Measurements from ENCODE around the gene ADAMTS6. TPM values are rescaled to one million over a fixed set of nuclear protein-coding genes. Genes with fewer than 3 reads are reported as not detected.
"Not testable (repeated sequence)": the region's sequence is repeated elsewhere in the genome, so short reads cannot be mapped to it uniquely, and the experiment has no call there.

Gene ADAMTS6
- total RNA-seq, result 10 to 100 TPM; 20.3 to 22.0 TPM
- 1 to 10 TPM; 5.3 to 6.9 TPM for polyA plus RNA-seq (ENCODE audit: insufficient read length in 2 of 2)
- long read RNA-seq, donor 1, result 0 reads
- long read RNA-seq, donor 2, result 0 reads
- long read RNA-seq, donor 3, result 0 reads
- long read RNA-seq, donor 4, partial matches to known transcripts, result 0 of 1 reads
- long read RNA-seq, donor 4, other reads (novel, unspliced or antisense), result 0 of 1 reads

GRCh38 chr5:65481635-65482295, at the start of gene ADAMTS6:
Gene ADAMTS6, minus strand, starts transcription at chr5:65481920. Its CDS starts 8,247 bp downstream, at chr5:65473673.
- peak within 1 kb of the TSS; percentile 96 for H3K27ac ChIP-seq (ENCODE audit: low read depth, low read length)
- 0% methylated on average over 3 of the region's 12 CpGs for WGBS (ENCODE audit: insufficient coverage)
- H3K9me3 ChIP-seq (ENCODE audit: control insufficient read depth, insufficient read depth, low read length), result no peaks in the 10 kb centered on the region
- H3K36me3 ChIP-seq (ENCODE audit: control insufficient read depth, insufficient read depth, low read length), result no peaks in the 10 kb centered on the region
- peak within 1 kb of the TSS; percentile 64 for H3K4me3 ChIP-seq (ENCODE audit: low read depth, low read length)
- H3K4me1 ChIP-seq (ENCODE audit: control insufficient read depth, insufficient read depth, low read length), result peaks cover 6% of the 10 kb centered on the region
- no peaks in the 10 kb centered on the region for H3K27me3 ChIP-seq (ENCODE audit: control insufficient read depth, insufficient read depth, low read length)
- DNase-seq (ENCODE audit: low read depth in 4 of 6, low spot score in 6 of 6), result peak; percentile 81 to 96 (median 87)

- no peaks in the 10 kb centered on the region for H3K27me3 ChIP-seq (ENCODE audit: control insufficient read depth, insufficient read depth, low read length)
- H3K4me1 ChIP-seq (ENCODE audit: control insufficient read depth, insufficient read depth, low read length), result no peaks in the 10 kb centered on the region
- H3K27ac ChIP-seq (ENCODE audit: low read depth, low read length), result no peak overlapping the region
- no peak for DNase-seq (ENCODE audit: low read depth in 4 of 6, low spot score in 6 of 6)
- no CpG with 5 or more reads among the region's 1 CpG for WGBS (ENCODE audit: insufficient coverage)
- no peaks in the 10 kb centered on the region for H3K36me3 ChIP-seq (ENCODE audit: control insufficient read depth, insufficient read depth, low read length)
- no peaks in the 10 kb centered on the region for H3K9me3 ChIP-seq (ENCODE audit: control insufficient read depth, insufficient read depth, low read length)
- H3K4me3 ChIP-seq (ENCODE audit: low read depth, low read length), result no peak overlapping the region
These were observed 49.2 kb upstream of the ADAMTS6 start for GRCh38 chr5:65530904-65531303.

GRCh38 chr5:65525726-65526125, 44.0 kb upstream of the ADAMTS6 start:
- Histone ChIP-seq H3K9me3 (ENCODE audit: control insufficient read depth, insufficient read depth, low read length) (no peaks in the 10 kb centered on the region), H3K27ac (ENCODE audit: low read depth, low read length) (no peak overlapping the region), H3K36me3 (ENCODE audit: control insufficient read depth, insufficient read depth, low read length) (no peaks in the 10 kb centered on the region), H3K27me3 (ENCODE audit: control insufficient read depth, insufficient read depth, low read length) (no peaks in the 10 kb centered on the region), H3K4me1 (ENCODE audit: control insufficient read depth, insufficient read depth, low read length) (no peaks in the 10 kb centered on the region), H3K4me3 (ENCODE audit: low read depth, low read length) (no peak overlapping the region)
- 67% methylated on average over 1 of the region's 3 CpGs for WGBS (ENCODE audit: insufficient coverage)
- no peak for DNase-seq (ENCODE audit: low read depth in 4 of 6, low spot score in 6 of 6)

GRCh38 chr5:65512170-65512937, 30.6 kb upstream of the ADAMTS6 start:
- H3K4me3 ChIP-seq (ENCODE audit: low read depth, low read length), result no peak overlapping the region
- H3K4me1 ChIP-seq (ENCODE audit: control insufficient read depth, insufficient read depth, low read length), result no peaks in the 10 kb centered on the region
- H3K9me3 ChIP-seq (ENCODE audit: control insufficient read depth, insufficient read depth, low read length), result no peaks in the 10 kb centered on the region
- DNase-seq (ENCODE audit: low read depth in 4 of 6, low spot score in 6 of 6), result no peak
- WGBS (ENCODE audit: insufficient coverage), result no CpG with 5 or more reads among the region's 6 CpGs
- H3K36me3 ChIP-seq (ENCODE audit: control insufficient read depth, insufficient read depth, low read length), result no peaks in the 10 kb centered on the region
- no peak overlapping the region for H3K27ac ChIP-seq (ENCODE audit: low read depth, low read length)
- H3K27me3 ChIP-seq (ENCODE audit: control insufficient read depth, insufficient read depth, low read length), result no peaks in the 10 kb centered on the region

GRCh38 chr5:65508978-65509377, 27.3 kb upstream of the ADAMTS6 start:
- H3K4me1 ChIP-seq (ENCODE audit: control insufficient read depth, insufficient read depth, low read length), result no peaks in the 10 kb centered on the region
- DNase-seq (ENCODE audit: low read depth in 4 of 6, low spot score in 6 of 6), result no peak
- no peaks in the 10 kb centered on the region for H3K27me3 ChIP-seq (ENCODE audit: control insufficient read depth, insufficient read depth, low read length)
- no peak overlapping the region for H3K27ac ChIP-seq (ENCODE audit: low read depth, low read length)
- no peaks in the 10 kb centered on the region for H3K36me3 ChIP-seq (ENCODE audit: control insufficient read depth, insufficient read depth, low read length)
- no peak overlapping the region for H3K4me3 ChIP-seq (ENCODE audit: low read depth, low read length)
- no CpG with 5 or more reads among the region's 2 CpGs for WGBS (ENCODE audit: insufficient coverage)
- H3K9me3 ChIP-seq (ENCODE audit: control insufficient read depth, insufficient read depth, low read length), result no peaks in the 10 kb centered on the region

GRCh38 chr5:65506961-65507360, 25.2 kb upstream of the ADAMTS6 start:
- H3K9me3 ChIP-seq (ENCODE audit: control insufficient read depth, insufficient read depth, low read length), result no peaks in the 10 kb centered on the region
- 80% methylated on average over 1 of the region's 3 CpGs for WGBS (ENCODE audit: insufficient coverage)
- H3K36me3 ChIP-seq (ENCODE audit: control insufficient read depth, insufficient read depth, low read length), result no peaks in the 10 kb centered on the region
- no peak for DNase-seq (ENCODE audit: low read depth in 4 of 6, low spot score in 6 of 6)
- H3K4me3 ChIP-seq (ENCODE audit: low read depth, low read length), result no peak overlapping the region
- no peaks in the 10 kb centered on the region for H3K27me3 ChIP-seq (ENCODE audit: control insufficient read depth, insufficient read depth, low read length)
- H3K4me1 ChIP-seq (ENCODE audit: control insufficient read depth, insufficient read depth, low read length), result no peaks in the 10 kb centered on the region
- H3K27ac ChIP-seq (ENCODE audit: low read depth, low read length), result no peak overlapping the region

- Histone ChIP-seq H3K36me3 (ENCODE audit: control insufficient read depth, insufficient read depth, low read length) (no peaks in the 10 kb centered on the region), H3K27ac (ENCODE audit: low read depth, low read length) (no peak overlapping the region), H3K27me3 (ENCODE audit: control insufficient read depth, insufficient read depth, low read length) (no peaks in the 10 kb centered on the region), H3K4me1 (ENCODE audit: control insufficient read depth, insufficient read depth, low read length) (no peaks in the 10 kb centered on the region), H3K4me3 (ENCODE audit: low read depth, low read length) (no peak overlapping the region), H3K9me3 (ENCODE audit: control insufficient read depth, insufficient read depth, low read length) (no peaks in the 10 kb centered on the region)
- WGBS (ENCODE audit: insufficient coverage), result 100% methylated on average over 4 of the region's 4 CpGs
- no peak for DNase-seq (ENCODE audit: low read depth in 4 of 6, low spot score in 6 of 6)
These were observed 7.4 kb upstream of the ADAMTS6 start for GRCh38 chr5:65489119-65489518.

- H3K36me3 ChIP-seq (ENCODE audit: control insufficient read depth, insufficient read depth, low read length); H3K27me3 ChIP-seq (ENCODE audit: control insufficient read depth, insufficient read depth, low read length); H3K4me1 ChIP-seq (ENCODE audit: control insufficient read depth, insufficient read depth, low read length); DNase-seq (ENCODE audit: low read depth in 4 of 6, low spot score in 6 of 6); H3K4me3 ChIP-seq (ENCODE audit: low read depth, low read length); H3K27ac ChIP-seq (ENCODE audit: low read depth, low read length); H3K9me3 ChIP-seq (ENCODE audit: control insufficient read depth, insufficient read depth, low read length): not testable (repeated sequence)
- WGBS (ENCODE audit: insufficient coverage), result 100% methylated on average over 3 of the region's 7 CpGs
These were observed 6.4 kb upstream of the ADAMTS6 start for GRCh38 chr5:65488038-65488687.

GRCh38 chr5:65486803-65487202, 5.1 kb upstream of the ADAMTS6 start:
- H3K9me3 ChIP-seq (ENCODE audit: control insufficient read depth, insufficient read depth, low read length); H3K4me3 ChIP-seq (ENCODE audit: low read depth, low read length); H3K27me3 ChIP-seq (ENCODE audit: control insufficient read depth, insufficient read depth, low read length); DNase-seq (ENCODE audit: low read depth in 4 of 6, low spot score in 6 of 6); H3K27ac ChIP-seq (ENCODE audit: low read depth, low read length); H3K4me1 ChIP-seq (ENCODE audit: control insufficient read depth, insufficient read depth, low read length); H3K36me3 ChIP-seq (ENCODE audit: control insufficient read depth, insufficient read depth, low read length): not testable (repeated sequence)
- WGBS (ENCODE audit: insufficient coverage), result 90% methylated on average over 1 of the region's 2 CpGs
